ENCODE data around the gene DOCK4. TPM values are rescaled to one million over a fixed set of nuclear protein-coding genes. Genes with fewer than 3 reads are reported as not detected.

DOCK4 gene
- total RNA-seq, 1 donor from 2014 or later: 44.1 TPM

- Mint-ChIP-seq H3K4me1 (ENCODE audit: unreplicated experiment) (peaks cover 36% of the 10 kb centered on the region), H3K27me3 (ENCODE audit: unreplicated experiment) (no peaks in the 10 kb centered on the region), H3K36me3 (ENCODE audit: unreplicated experiment) (peaks cover 56% of the 10 kb centered on the region), H3K27ac (ENCODE audit: unreplicated experiment) (no peak overlapping the region), H3K9me3 (ENCODE audit: unreplicated experiment) (no peaks in the 10 kb centered on the region), H3K4me3 (ENCODE audit: unreplicated experiment) (no peak overlapping the region)
- no peak for TF ChIP-seq CTCF (IDR thresholded peaks at IDR 0.05)
- DNase-seq (ENCODE audit: extremely low spot score, unreplicated experiment): no peak
Measured at GRCh38 chr7:111987886-111988285, 218.3 kb downstream of the DOCK4 start.

GRCh38 chr7:111987115-111987826 is 218.9 kb downstream of the DOCK4 start:
- DNase-seq (ENCODE audit: extremely low spot score, unreplicated experiment): no peak
- H3K27ac Mint-ChIP-seq (ENCODE audit: unreplicated experiment): peak overlapping the region; percentile 60
- peaks cover 56% of the 10 kb centered on the region for H3K36me3 Mint-ChIP-seq (ENCODE audit: unreplicated experiment)
- H3K4me3 Mint-ChIP-seq (ENCODE audit: unreplicated experiment): no peak overlapping the region
- no peak for TF ChIP-seq CTCF (IDR thresholded peaks at IDR 0.05)
- peaks cover 36% of the 10 kb centered on the region for H3K4me1 Mint-ChIP-seq (ENCODE audit: unreplicated experiment)
- no peaks in the 10 kb centered on the region for H3K27me3 Mint-ChIP-seq (ENCODE audit: unreplicated experiment)
- H3K9me3 Mint-ChIP-seq (ENCODE audit: unreplicated experiment): no peaks in the 10 kb centered on the region

- H3K9me3 Mint-ChIP-seq (ENCODE audit: unreplicated experiment): no peaks in the 10 kb centered on the region
- no peak for DNase-seq (ENCODE audit: extremely low spot score, unreplicated experiment)
- TF ChIP-seq CTCF (IDR thresholded peaks at IDR 0.05): no peak
- H3K27ac Mint-ChIP-seq (ENCODE audit: unreplicated experiment): peak overlapping the region; percentile 60
- H3K27me3 Mint-ChIP-seq (ENCODE audit: unreplicated experiment): no peaks in the 10 kb centered on the region
- peaks cover 35% of the 10 kb centered on the region for H3K4me1 Mint-ChIP-seq (ENCODE audit: unreplicated experiment)
- H3K4me3 Mint-ChIP-seq (ENCODE audit: unreplicated experiment): no peak overlapping the region
- H3K36me3 Mint-ChIP-seq (ENCODE audit: unreplicated experiment): peaks cover 58% of the 10 kb centered on the region
Measured at GRCh38 chr7:111986601-111987000, 219.6 kb downstream of the DOCK4 start.

- peaks cover 65% of the 10 kb centered on the region for H3K36me3 Mint-ChIP-seq (ENCODE audit: unreplicated experiment)
- H3K4me3 Mint-ChIP-seq (ENCODE audit: unreplicated experiment): no peak overlapping the region
- no peaks in the 10 kb centered on the region for H3K27me3 Mint-ChIP-seq (ENCODE audit: unreplicated experiment)
- DNase-seq (ENCODE audit: extremely low spot score, unreplicated experiment): no peak
- H3K9me3 Mint-ChIP-seq (ENCODE audit: unreplicated experiment): no peaks in the 10 kb centered on the region
- peaks cover 38% of the 10 kb centered on the region for H3K4me1 Mint-ChIP-seq (ENCODE audit: unreplicated experiment)
- no peak for TF ChIP-seq CTCF (IDR thresholded peaks at IDR 0.05)
- H3K27ac Mint-ChIP-seq (ENCODE audit: unreplicated experiment): peak overlapping the region; percentile 17
Measured at GRCh38 chr7:111985798-111986197, 220.4 kb downstream of the DOCK4 start.

GRCh38 chr7:111982804-111983203 is 223.4 kb downstream of the DOCK4 start:
- Mint-ChIP-seq H3K27ac (ENCODE audit: unreplicated experiment) (peak overlapping the region; percentile 54), H3K4me1 (ENCODE audit: unreplicated experiment) (peaks cover 40% of the 10 kb centered on the region), H3K27me3 (ENCODE audit: unreplicated experiment) (no peaks in the 10 kb centered on the region), H3K9me3 (ENCODE audit: unreplicated experiment) (no peaks in the 10 kb centered on the region), H3K4me3 (ENCODE audit: unreplicated experiment) (no peak overlapping the region), H3K36me3 (ENCODE audit: unreplicated experiment) (peaks cover 48% of the 10 kb centered on the region)
- no peak for DNase-seq (ENCODE audit: extremely low spot score, unreplicated experiment)
- TF ChIP-seq CTCF (IDR thresholded peaks at IDR 0.05): no peak

Measured in osteocyte (in vitro differentiated cells).